ENCODE data around the gene SLC12A9.
A peak's percentile ranks its signal among the peaks of the same experiment; 100 is the strongest.
"Not testable (repeated sequence)": the region's sequence is repeated elsewhere in the genome, so short reads cannot be mapped to it uniquely, and the experiment has no call there.

The SLC12A9 gene

DNA sequence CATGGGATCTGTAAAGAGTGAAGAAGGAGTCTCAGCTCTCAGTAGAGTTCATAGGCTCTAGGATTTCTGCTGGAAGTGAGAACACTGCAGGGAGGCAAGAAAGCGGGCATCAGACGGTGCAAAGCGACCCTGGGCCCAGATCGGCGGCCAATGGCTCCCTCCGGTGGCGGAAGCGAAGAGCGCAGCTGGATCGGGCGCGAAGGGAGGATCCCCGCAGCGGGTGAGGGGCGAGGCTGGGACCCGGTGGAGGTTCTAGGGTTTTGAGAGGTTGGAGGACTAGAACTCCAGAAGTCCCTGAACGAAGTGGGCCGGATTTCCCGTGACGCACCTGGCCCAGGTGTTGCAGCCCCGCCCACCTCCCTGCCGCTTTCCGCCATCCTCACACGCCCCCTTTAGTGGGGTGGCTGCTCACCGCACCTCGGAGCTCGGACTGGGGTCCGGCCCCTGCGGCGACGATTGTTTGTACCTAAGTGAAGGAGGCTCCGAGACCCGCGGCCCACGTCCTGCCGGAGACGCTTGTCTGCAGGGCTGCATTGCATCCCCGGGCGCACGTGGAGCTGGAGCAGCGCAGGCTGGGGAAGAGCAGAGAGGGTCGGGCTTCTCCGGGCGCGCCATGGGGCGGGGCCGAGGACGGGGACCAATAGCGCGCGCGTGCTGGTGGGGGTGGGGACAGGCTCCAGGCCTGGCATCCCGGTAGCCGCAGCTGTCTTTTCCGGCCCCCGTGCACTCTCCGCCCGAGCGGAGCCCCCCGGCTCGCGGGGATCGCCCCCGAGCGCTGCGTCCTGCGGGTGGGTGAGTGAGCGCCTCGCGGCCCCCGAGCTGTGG lies at the start of gene SLC12A9:
SLC12A9 (plus strand) TSS at position 666 of the 825 bp plus-strand sequence. CDS start 1,485 bp downstream, outside the sequence.
- Mint-ChIP-seq H3K9me3 (no peaks in the 10 kb centered on the region), H3K27ac (peak within 1 kb of the TSS; percentile 78), H3K27me3 (no peaks in the 10 kb centered on the region), H3K4me1 (peaks cover 14% of the 10 kb centered on the region), H3K4me3 (peak within 1 kb of the TSS; percentile 86), H3K36me3 (ENCODE audit: low read depth) (no peaks in the 10 kb centered on the region)
- DNase-seq = peak; percentile 89
- ATAC-seq = peak; percentile 98

DNA sequence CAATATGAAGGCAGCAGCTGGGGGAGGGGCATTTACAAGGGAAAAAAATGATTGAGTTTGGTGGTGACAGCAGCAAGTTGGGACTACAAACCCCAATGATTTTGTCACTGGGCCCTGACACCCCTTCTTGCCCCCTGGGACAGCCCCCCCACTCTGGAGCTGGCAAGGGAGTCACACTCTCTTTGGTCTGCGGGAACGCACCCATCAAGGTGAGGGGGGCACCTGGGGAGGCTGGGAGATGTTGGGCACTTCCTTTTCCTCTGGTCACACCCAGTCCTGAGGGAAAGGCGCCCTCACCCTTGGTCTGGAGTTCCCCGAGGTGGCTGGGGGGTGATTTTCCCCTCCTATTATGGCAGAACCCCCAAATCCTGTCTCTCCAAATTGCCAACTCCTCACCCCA lies 49.6 kb upstream of the SLC12A9 start:
- no peak for ATAC-seq
- Mint-ChIP-seq H3K27ac (no peak overlapping the region), H3K4me3 (no peak overlapping the region)

DNA sequence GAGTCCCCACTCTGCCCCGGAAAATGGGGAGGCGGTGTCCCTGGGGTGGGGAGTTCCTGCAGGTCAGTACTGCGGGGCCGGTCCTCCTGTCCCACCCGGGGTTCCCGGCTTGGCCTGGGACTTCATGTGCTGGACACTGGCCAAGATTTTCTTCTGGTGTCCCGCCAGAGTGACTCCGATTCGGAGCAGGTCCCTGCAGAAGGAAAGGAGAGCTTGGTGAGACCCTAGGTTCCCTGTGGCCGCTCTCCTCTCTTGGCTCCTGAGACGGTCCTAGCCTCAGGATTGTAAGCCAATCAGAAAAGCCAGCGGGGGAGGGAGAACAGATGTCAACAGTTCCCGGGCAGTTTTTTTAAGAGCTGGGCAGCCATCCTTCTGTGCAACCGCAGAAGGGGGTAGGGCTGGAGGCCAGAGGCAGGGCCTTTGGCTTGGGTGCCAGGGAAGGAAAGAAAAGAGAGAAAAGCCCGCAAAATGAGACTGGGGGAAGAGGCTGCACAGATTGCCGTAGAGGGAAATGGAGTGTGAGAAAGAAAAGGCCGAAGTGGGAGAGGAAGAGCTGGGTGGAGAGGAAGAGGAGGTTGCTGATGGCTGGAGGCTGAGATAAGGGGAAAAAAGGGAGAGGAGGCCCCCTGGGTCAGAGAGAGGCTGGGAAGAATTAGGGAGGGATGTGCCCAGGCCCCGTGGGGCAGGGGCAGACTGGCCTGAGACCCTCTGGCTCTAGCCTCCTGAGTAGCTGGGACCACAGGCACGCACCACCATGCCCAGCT lies 48.9 kb upstream of the SLC12A9 start:
- no peak overlapping the region for H3K4me3 Mint-ChIP-seq
- H3K27me3 Mint-ChIP-seq = peaks cover 7% of the 10 kb centered on the region
- peaks cover 9% of the 10 kb centered on the region for H3K4me1 Mint-ChIP-seq
- peak; percentile 55 for ATAC-seq
- H3K36me3 Mint-ChIP-seq (ENCODE audit: low read depth) = no peaks in the 10 kb centered on the region
- H3K9me3 Mint-ChIP-seq = no peaks in the 10 kb centered on the region
- no peak overlapping the region for H3K27ac Mint-ChIP-seq
- DNase-seq = peak; percentile 22

More for the DNA sequence above, 49.6 kb upstream of the SLC12A9 start:
- peaks cover 7% of the 10 kb centered on the region for H3K27me3 Mint-ChIP-seq
- no peaks in the 10 kb centered on the region for H3K9me3 Mint-ChIP-seq
- peaks cover 9% of the 10 kb centered on the region for H3K4me1 Mint-ChIP-seq
- DNase-seq = no peak
- H3K36me3 Mint-ChIP-seq (ENCODE audit: low read depth) = no peaks in the 10 kb centered on the region

DNA sequence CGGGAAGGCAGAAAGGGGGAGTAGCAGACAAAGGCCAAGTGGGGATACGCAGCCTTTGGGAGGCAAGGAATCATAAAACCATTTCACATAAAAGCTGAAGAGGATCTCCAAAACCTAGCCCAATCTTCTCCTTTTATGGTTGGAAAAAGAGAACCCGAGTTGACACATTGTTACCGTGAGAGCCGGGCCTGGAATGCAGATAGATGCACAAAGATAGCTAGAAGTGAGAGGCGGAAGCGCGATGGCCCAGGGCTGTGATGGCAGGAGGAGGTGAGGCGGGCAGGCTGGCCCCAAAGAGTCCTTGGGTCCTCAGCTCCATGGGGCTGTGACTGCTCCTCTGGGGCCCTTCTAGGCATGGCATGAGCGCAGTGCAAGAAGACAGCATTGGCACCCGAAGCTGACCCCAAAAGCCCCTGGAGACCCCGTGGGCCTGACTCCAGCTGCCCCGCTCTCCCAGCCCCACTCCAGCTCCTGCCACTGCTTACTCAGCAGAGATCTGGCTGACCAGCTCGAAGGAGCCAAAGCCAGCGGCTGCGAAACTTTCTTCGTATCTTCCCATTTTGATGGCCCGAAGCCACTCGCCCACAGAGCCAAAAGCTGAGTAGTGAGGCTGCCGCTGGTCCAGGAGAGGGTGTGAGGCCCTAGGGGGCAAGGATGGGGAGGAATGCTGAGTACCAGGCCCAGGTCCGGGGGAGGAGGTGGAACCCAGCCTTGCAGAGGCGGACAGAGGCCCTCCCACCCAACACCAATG lies 47.7 kb upstream of the SLC12A9 start:
- H3K4me3 Mint-ChIP-seq = no peak overlapping the region
- H3K27ac Mint-ChIP-seq = no peak overlapping the region
- ATAC-seq = no peak

GRCh38 chr7:100806276-100806675 lies 46.2 kb upstream of the SLC12A9 start:
- H3K27ac Mint-ChIP-seq = no peak overlapping the region
- H3K4me3 Mint-ChIP-seq = no peak overlapping the region
- ATAC-seq (no peak), DNase-seq (no peak)
- H3K4me1 Mint-ChIP-seq = peaks cover 6% of the 10 kb centered on the region
- H3K36me3 Mint-ChIP-seq (ENCODE audit: low read depth) = no peaks in the 10 kb centered on the region
- H3K27me3 Mint-ChIP-seq = no peaks in the 10 kb centered on the region
- no peaks in the 10 kb centered on the region for H3K9me3 Mint-ChIP-seq

More for the DNA sequence above, 47.7 kb upstream of the SLC12A9 start:
- Mint-ChIP-seq H3K27me3 (peaks cover 2% of the 10 kb centered on the region), H3K9me3 (no peaks in the 10 kb centered on the region), H3K4me1 (peaks cover 6% of the 10 kb centered on the region), H3K36me3 (ENCODE audit: low read depth) (no peaks in the 10 kb centered on the region)
- no peak for DNase-seq

DNA sequence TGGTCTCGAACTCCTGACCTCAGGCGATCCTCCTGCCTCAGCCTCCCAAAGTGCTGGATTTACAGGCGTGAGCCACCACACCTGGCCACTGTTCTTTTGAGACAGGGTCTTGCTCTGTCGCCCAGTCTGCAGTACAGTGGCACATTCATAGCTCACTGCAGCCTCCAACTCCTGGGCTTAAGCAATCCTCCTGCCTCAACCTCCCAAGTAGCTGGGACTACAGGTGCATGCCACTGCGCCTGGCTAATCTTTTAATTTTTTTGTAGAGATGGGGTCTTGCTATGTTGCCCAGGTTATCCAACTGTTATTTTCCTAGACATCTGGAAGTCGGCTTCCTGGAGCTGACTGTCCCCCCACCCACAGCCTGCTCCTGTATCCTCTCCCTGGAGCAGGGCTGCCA lies 45.6 kb upstream of the SLC12A9 start:
- not testable (repeated sequence) for H3K4me3 Mint-ChIP-seq; H3K4me1 Mint-ChIP-seq; H3K27me3 Mint-ChIP-seq; DNase-seq; H3K9me3 Mint-ChIP-seq; H3K27ac Mint-ChIP-seq; ATAC-seq; H3K36me3 Mint-ChIP-seq (ENCODE audit: low read depth)

DNA sequence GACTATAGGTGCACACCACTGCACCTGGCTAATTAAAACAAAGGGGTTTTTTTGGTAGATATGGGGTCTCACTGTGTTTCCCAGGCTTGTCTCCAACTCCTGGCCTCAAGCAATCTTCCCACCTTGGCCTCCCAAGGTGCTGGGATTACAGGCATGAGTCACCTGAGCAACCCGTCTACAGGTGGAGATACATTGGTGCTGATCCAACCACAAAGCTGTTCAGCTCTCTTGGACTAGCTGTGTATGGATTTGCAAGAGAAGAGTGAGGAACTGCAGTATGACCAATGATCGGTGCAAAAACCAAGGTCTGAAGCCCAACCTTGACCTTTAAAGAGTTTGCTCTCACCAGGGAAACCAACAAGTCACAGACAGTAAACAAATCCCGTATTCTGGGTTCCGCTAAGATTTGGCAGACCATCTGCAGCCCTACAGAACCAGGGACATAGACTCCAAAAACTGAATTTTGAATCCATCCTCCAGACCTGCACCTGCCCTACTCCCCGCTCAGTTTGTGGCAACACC lies 44.1 kb upstream of the SLC12A9 start:
- ATAC-seq (no peak), DNase-seq (no peak)
- H3K9me3 Mint-ChIP-seq = no peaks in the 10 kb centered on the region
- peaks cover 4% of the 10 kb centered on the region for H3K4me1 Mint-ChIP-seq
- no peaks in the 10 kb centered on the region for H3K27me3 Mint-ChIP-seq
- no peaks in the 10 kb centered on the region for H3K36me3 Mint-ChIP-seq (ENCODE audit: low read depth)
- H3K27ac Mint-ChIP-seq = no peak overlapping the region
- no peak overlapping the region for H3K4me3 Mint-ChIP-seq

DNA sequence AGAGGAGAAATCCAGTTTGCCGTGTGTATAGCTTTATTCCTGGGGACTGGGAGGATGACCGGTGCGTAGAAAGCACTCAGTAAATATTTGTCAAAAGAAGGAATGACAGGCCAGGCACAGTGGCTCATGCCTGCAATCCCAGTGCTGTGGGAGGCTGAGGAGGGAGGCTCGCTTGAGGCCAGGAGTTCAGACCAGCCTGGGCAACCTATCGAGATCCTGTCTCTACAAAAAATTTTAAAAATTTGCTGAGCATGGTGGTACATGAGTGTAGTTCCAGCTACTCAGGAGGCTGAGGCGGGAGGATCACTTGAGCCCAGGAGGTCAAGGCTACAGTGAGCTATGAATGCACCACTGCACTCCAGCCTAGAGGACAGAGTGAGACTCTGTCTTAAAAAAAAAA lies 41.0 kb upstream of the SLC12A9 start:
- DNase-seq = no peak
- H3K27me3 Mint-ChIP-seq = no peaks in the 10 kb centered on the region
- no peaks in the 10 kb centered on the region for H3K36me3 Mint-ChIP-seq (ENCODE audit: low read depth)
- ATAC-seq = no peak
- no peaks in the 10 kb centered on the region for H3K9me3 Mint-ChIP-seq
- no peak overlapping the region for H3K4me3 Mint-ChIP-seq
- no peak overlapping the region for H3K27ac Mint-ChIP-seq
- H3K4me1 Mint-ChIP-seq = no peaks in the 10 kb centered on the region

- no peaks in the 10 kb centered on the region for H3K4me1 Mint-ChIP-seq
- no peaks in the 10 kb centered on the region for H3K27me3 Mint-ChIP-seq
- H3K9me3 Mint-ChIP-seq = no peaks in the 10 kb centered on the region
- no peaks in the 10 kb centered on the region for H3K36me3 Mint-ChIP-seq (ENCODE audit: low read depth)
- no peak for DNase-seq
- H3K27ac Mint-ChIP-seq = no peak overlapping the region
- H3K4me3 Mint-ChIP-seq = no peak overlapping the region
- no peak for ATAC-seq
Measured at GRCh38 chr7:100812729-100813128, 39.8 kb upstream of the SLC12A9 start.

DNA sequence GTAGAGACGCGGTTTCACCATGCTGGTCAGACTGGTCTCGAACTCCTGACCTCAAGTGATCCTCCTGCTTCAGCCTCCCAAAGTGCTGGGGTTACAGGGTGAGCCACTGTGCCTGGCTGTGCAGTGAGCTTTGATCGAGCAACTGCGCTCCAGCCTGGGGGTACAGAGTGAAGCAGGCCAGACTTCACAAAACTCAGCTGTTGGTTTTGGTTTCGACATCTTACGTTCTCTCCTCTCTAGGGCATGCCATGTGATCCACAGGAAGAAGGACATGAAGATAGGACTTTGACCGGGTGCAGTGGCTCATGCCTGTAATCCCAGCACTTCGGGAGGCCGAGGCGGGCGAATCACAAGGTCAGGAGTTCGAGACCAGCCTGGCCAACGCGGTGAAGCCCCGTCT lies 36.0 kb upstream of the SLC12A9 start:
- not testable (repeated sequence) for H3K4me3 Mint-ChIP-seq; ATAC-seq; H3K36me3 Mint-ChIP-seq (ENCODE audit: low read depth); H3K4me1 Mint-ChIP-seq; DNase-seq; H3K27me3 Mint-ChIP-seq; H3K9me3 Mint-ChIP-seq; H3K27ac Mint-ChIP-seq

GRCh38 chr7:100817097-100817496 lies 35.4 kb upstream of the SLC12A9 start:
- ATAC-seq = no peak
- no peak overlapping the region for H3K27ac Mint-ChIP-seq
- H3K9me3 Mint-ChIP-seq = no peaks in the 10 kb centered on the region
- no peaks in the 10 kb centered on the region for H3K27me3 Mint-ChIP-seq
- H3K4me1 Mint-ChIP-seq = no peaks in the 10 kb centered on the region
- no peaks in the 10 kb centered on the region for H3K36me3 Mint-ChIP-seq (ENCODE audit: low read depth)
- DNase-seq = no peak
- no peak overlapping the region for H3K4me3 Mint-ChIP-seq

- Mint-ChIP-seq H3K27ac (no peak overlapping the region), H3K9me3 (no peaks in the 10 kb centered on the region), H3K4me3 (no peak overlapping the region), H3K27me3 (no peaks in the 10 kb centered on the region), H3K4me1 (no peaks in the 10 kb centered on the region), H3K36me3 (ENCODE audit: low read depth) (no peaks in the 10 kb centered on the region)
- no peak for ATAC-seq
- no peak for DNase-seq
Measured at GRCh38 chr7:100818366-100818765, 34.1 kb upstream of the SLC12A9 start.

GRCh38 chr7:100818825-100819224 lies 33.7 kb upstream of the SLC12A9 start:
- ATAC-seq (no peak), DNase-seq (no peak)
- H3K27me3 Mint-ChIP-seq = no peaks in the 10 kb centered on the region
- H3K9me3 Mint-ChIP-seq = no peaks in the 10 kb centered on the region
- H3K36me3 Mint-ChIP-seq (ENCODE audit: low read depth) = no peaks in the 10 kb centered on the region
- no peak overlapping the region for H3K27ac Mint-ChIP-seq
- H3K4me1 Mint-ChIP-seq = no peaks in the 10 kb centered on the region
- H3K4me3 Mint-ChIP-seq = no peak overlapping the region

DNA sequence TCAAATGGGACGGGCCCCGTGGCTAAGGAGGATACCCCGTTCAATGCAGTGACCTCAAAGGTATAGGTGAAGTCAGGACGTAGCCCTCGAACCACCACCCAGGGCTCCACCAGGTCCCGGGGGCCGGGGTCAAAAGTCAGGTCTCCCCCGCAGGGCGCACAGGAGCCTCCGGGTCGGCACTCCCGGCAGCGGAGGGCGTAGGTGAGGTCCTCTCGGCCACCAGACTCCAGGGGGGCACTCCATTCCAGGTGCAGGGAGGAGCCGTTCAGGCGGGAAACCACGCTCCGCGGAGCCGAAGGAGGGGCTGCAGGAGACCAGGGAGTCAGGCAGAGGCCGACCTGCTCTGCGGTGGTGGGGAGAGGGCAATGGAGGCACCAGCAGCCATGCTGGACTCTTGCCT lies 32.9 kb upstream of the SLC12A9 start:
- no peaks in the 10 kb centered on the region for H3K9me3 Mint-ChIP-seq
- no peak overlapping the region for H3K4me3 Mint-ChIP-seq
- H3K36me3 Mint-ChIP-seq (ENCODE audit: low read depth) = no peaks in the 10 kb centered on the region

More for the DNA sequence above, 32.9 kb upstream of the SLC12A9 start:
- Mint-ChIP-seq H3K27me3 (no peaks in the 10 kb centered on the region), H3K4me1 (no peaks in the 10 kb centered on the region), H3K27ac (no peak overlapping the region)
- no peak for ATAC-seq
- no peak for DNase-seq

All from activated naive CD8-positive, alpha-beta T cell treated with anti-CD3 and anti-CD28 coated beads, Interleukin-2, amount 50 U/mL, for 24 hours (primary cell).